Esophagus squamous epithelium (tissue), 5 donors: Measurements from ENCODE around the gene SGSH. TPM values are rescaled to one million over a fixed set of nuclear protein-coding genes. Genes with fewer than 3 reads are reported as not detected.

Experiments used
- DNase-seq: peaks from one replicate; lab custom pipeline; 2025; lab: John Stamatoyannopoulos, UW
- H3K27ac ChIP-seq, 4 donors: fragments of 200-600 bp; sonication (generic); one replicate each; pipeline ENCODE4 v1.5.1; 2016 to 2019; ENCODE audit warnings: mild to moderate bottlenecking in 1 of 4
- H3K27me3 ChIP-seq, 4 donors: fragments of 200-600 bp; sonication (generic); 1 replicate in 3 of 4; 2 replicates in 1 of 4; pipeline versions ENCODE4 v1.5.1 to v1.6.0; 2017 to 2021; ENCODE audit warnings: antibody characterized with exemption in 1 of 4
- H3K36me3 ChIP-seq, 3 donors: fragments of 200-600 bp; sonication (generic); one replicate each; pipeline ENCODE4 v1.5.1; 2016 to 2019
- H3K4me1 ChIP-seq, 3 donors: fragments of 200-600 bp; sonication (generic); one replicate each; pipeline ENCODE4 v1.5.1; 2017 to 2019
- H3K4me3 ChIP-seq, 4 donors: fragments of 200-600 bp; sonication (generic); 1 replicate in 3 of 4; 2 replicates in 1 of 4; pipeline ENCODE4 v1.5.1; 2016 to 2019; ENCODE audit warnings: mild to moderate bottlenecking in 2 of 4, moderate library complexity in 1 of 4
- H3K9me3 ChIP-seq, 3 donors: fragments of 200-600 bp; sonication (generic); one replicate each; pipeline ENCODE4 v1.5.1; 2016 to 2019
- CTCF ChIP-seq, 6 experiments: fragments of 450-650 bp in 4 of 6; fragments of 200-600 bp in 2 of 6; sonication (generic) in 2 of 6; IDR thresholded peaks; one replicate each; pipeline ENCODE4 v1.5.1; 2016 to 2019; ENCODE audit warnings: antibody characterized with exemption in 6 of 6, mild to moderate bottlenecking in 4 of 6, moderate library complexity in 4 of 6
- POLR2A ChIP-seq, 4 donors: fragments of 450-650 bp; IDR thresholded peaks; one replicate each; pipeline ENCODE4 v1.6.1; 2017; ENCODE audit warnings: antibody characterized with exemption in 4 of 4, mild to moderate bottlenecking in 4 of 4, moderate library complexity in 3 of 4
- WGBS, 2 donors: methylation state at CpG; one replicate each; pipeline ENCODE4 v1.1.5; 2018; 5-methylcytosine and 5-hydroxymethylcytosine counted together
- intact Hi-C: fragments of 100-400 bp; cut with DNase I; formaldehyde crosslinking; loops from one replicate; pipeline ENCODE4 v1.15.0; 2022
- total RNA-seq, 4 donors: library from RNA; depleted of rRNA; stranded (reverse); fragments of >200 nt; gene quantifications; one replicate each; pipeline ENCODE4 v1.1.0, GENCODE V29; 2016
- donor health status: DM: yes; HTN: yes; CAD: no.

SGSH gene
- total RNA-seq, 4 donors from 2014 or later: 8.7 to 18.7 (median 12.9) TPM

GRCh38 chr17:80253631-80254395, 33.7 kb upstream of the SGSH start:
- DNase-seq: no peak
- H3K9me3 ChIP-seq: no peaks in the 10 kb centered on the region
- no peak for TF ChIP-seq CTCF (IDR thresholded peaks at IDR 0.05)
- TF ChIP-seq POLR2A (IDR thresholded peaks at IDR 0.05): no peak
- WGBS, 2 donors: 82% methylated on average over 20 to 21 of the region's 21 CpGs
- H3K27ac ChIP-seq: peak overlapping the region; percentile 38 to 86 (median 81)
- peaks cover 16 to 62% (median 18%) of the 10 kb centered on the region in 3 donors for H3K4me1 ChIP-seq
- no peak overlapping the region for H3K4me3 ChIP-seq
- H3K27me3 ChIP-seq: no peaks in the 10 kb centered on the region
- intact Hi-C loops: no loop called here
- H3K36me3 ChIP-seq: peaks cover 0 to 31% (median 0%) of the 10 kb centered on the region in 3 donors

- 25 to 33% methylated on average over 6 to 13 of the region's 13 CpGs for WGBS, 2 donors
- no peaks in the 10 kb centered on the region for H3K27me3 ChIP-seq
- H3K36me3 ChIP-seq: peaks cover 0 to 41% (median 0%) of the 10 kb centered on the region in 3 donors
- H3K4me3 ChIP-seq: no peak overlapping the region
- TF ChIP-seq POLR2A (IDR thresholded peaks at IDR 0.05): no peak
- peak; percentile 56 to 87 (median 74) for TF ChIP-seq CTCF (IDR thresholded peaks at IDR 0.05)
- DNase-seq: no peak
- peaks cover 16 to 52% (median 18%) of the 10 kb centered on the region in 3 donors for H3K4me1 ChIP-seq
- intact Hi-C loops: no loop called here
- H3K27ac ChIP-seq: peak overlapping the region in 3 of 4 donors; percentile 6 to 84 (median 46)
- no peaks in the 10 kb centered on the region for H3K9me3 ChIP-seq
Measured at GRCh38 chr17:80252871-80253270, 32.7 kb upstream of the SGSH start.

GRCh38 chr17:80251966-80252365, 31.8 kb upstream of the SGSH start:
- no peak for DNase-seq
- WGBS, 2 donors: 80 to 93% methylated on average over 8 to 9 of the region's 11 CpGs
- Histone ChIP-seq H3K9me3 (no peaks in the 10 kb centered on the region), H3K27ac (no peak overlapping the region), H3K36me3 (peaks cover 0 to 47% (median 0%) of the 10 kb centered on the region in 3 donors), H3K4me1 (peaks cover 16 to 43% (median 18%) of the 10 kb centered on the region in 3 donors), H3K4me3 (no peak overlapping the region), H3K27me3 (no peaks in the 10 kb centered on the region)
- intact Hi-C loops: no loop called here
- TF ChIP-seq CTCF (IDR thresholded peaks at IDR 0.05) (no peak), POLR2A (IDR thresholded peaks at IDR 0.05) (no peak)

GRCh38 chr17:80248894-80249710, 29.0 kb upstream of the SGSH start:
- peaks cover 0 to 71% (median 8%) of the 10 kb centered on the region in 3 donors for H3K36me3 ChIP-seq
- H3K27ac ChIP-seq: no peak overlapping the region
- H3K4me3 ChIP-seq: no peak overlapping the region
- TF ChIP-seq POLR2A (IDR thresholded peaks at IDR 0.05) (no peak), CTCF (IDR thresholded peaks at IDR 0.05) (no peak)
- H3K4me1 ChIP-seq: peaks cover 0 to 15% (median 0%) of the 10 kb centered on the region in 3 donors
- no peak for DNase-seq
- no peaks in the 10 kb centered on the region for H3K9me3 ChIP-seq
- intact Hi-C loops: no loop called here
- WGBS, 2 donors: 85 to 90% methylated on average over 2 to 4 of the region's 26 CpGs
- no peaks in the 10 kb centered on the region for H3K27me3 ChIP-seq
